ENCODE results near the gene UTP25. TPM values are rescaled to one million over a fixed set of nuclear protein-coding genes. Genes with fewer than 3 reads are reported as not detected.

The UTP25 gene
- total RNA-seq, 4 donors from 2014 or later, result 5.7 to 7.5 (median 6.8) TPM

GRCh38 chr1:209849388-209849787 is 21.6 kb downstream of the UTP25 start:
- H3K4me3 ChIP-seq, result no peak overlapping the region
- H3K36me3 ChIP-seq, result peaks cover 0 to 86% (median 11%) of the 10 kb centered on the region in 3 donors
- no peaks in the 10 kb centered on the region for H3K4me1 ChIP-seq
- H3K9me3 ChIP-seq, result no peaks in the 10 kb centered on the region
- no peaks in the 10 kb centered on the region for H3K27me3 ChIP-seq
- no peak for DNase-seq (ENCODE audit: low spot score in 2 of 2)
- H3K27ac ChIP-seq, result no peak overlapping the region
- 78 to 83% methylated on average over 5 of the region's 5 CpGs for WGBS, 2 donors
- TF ChIP-seq CTCF (IDR thresholded peaks at IDR 0.05), result no peak
- no peak for TF ChIP-seq POLR2A (IDR thresholded peaks at IDR 0.05)
- TF ChIP-seq EP300 (IDR thresholded peaks at IDR 0.05), result no peak

- WGBS, 2 donors, result 35 to 46% methylated on average over 6 of the region's 6 CpGs
- Histone ChIP-seq H3K36me3 (peaks cover 0 to 87% (median 11%) of the 10 kb centered on the region in 3 donors), H3K4me3 (no peak overlapping the region), H3K27ac (no peak overlapping the region), H3K4me1 (no peaks in the 10 kb centered on the region), H3K9me3 (no peaks in the 10 kb centered on the region), H3K27me3 (no peaks in the 10 kb centered on the region)
- no peak for DNase-seq (ENCODE audit: low spot score in 2 of 2)
- no peak for TF ChIP-seq EP300 (IDR thresholded peaks at IDR 0.05)
- peak in 4 of 5 experiments; percentile 31 to 62 (median 42) for TF ChIP-seq CTCF (IDR thresholded peaks at IDR 0.05)
- TF ChIP-seq POLR2A (IDR thresholded peaks at IDR 0.05), result no peak
Measured at GRCh38 chr1:209850342-209850979, 22.7 kb downstream of the UTP25 start.

- Histone ChIP-seq H3K4me3 (no peak overlapping the region), H3K36me3 (peaks cover 0 to 67% (median 11%) of the 10 kb centered on the region in 3 donors), H3K9me3 (no peaks in the 10 kb centered on the region), H3K27ac (no peak overlapping the region), H3K27me3 (no peaks in the 10 kb centered on the region), H3K4me1 (no peaks in the 10 kb centered on the region)
- TF ChIP-seq POLR2A (IDR thresholded peaks at IDR 0.05) (no peak), EP300 (IDR thresholded peaks at IDR 0.05) (no peak), CTCF (IDR thresholded peaks at IDR 0.05) (no peak)
- DNase-seq (ENCODE audit: low spot score in 2 of 2), result no peak
- whole genome bisulfite sequencing, 2 donors, result 83 to 85% methylated on average over 2 of the region's 2 CpGs
Measured at GRCh38 chr1:209853676-209854075, 25.9 kb downstream of the UTP25 start.

GRCh38 chr1:209854196-209854595 is 26.4 kb downstream of the UTP25 start:
- H3K4me3 ChIP-seq, result no peak overlapping the region
- no peak for DNase-seq (ENCODE audit: low spot score in 2 of 2)
- H3K27ac ChIP-seq, result no peak overlapping the region
- H3K27me3 ChIP-seq, result no peaks in the 10 kb centered on the region
- peaks cover 0 to 62% (median 11%) of the 10 kb centered on the region in 3 donors for H3K36me3 ChIP-seq
- no peak for TF ChIP-seq EP300 (IDR thresholded peaks at IDR 0.05)
- no peak for TF ChIP-seq CTCF (IDR thresholded peaks at IDR 0.05)
- no peak for TF ChIP-seq POLR2A (IDR thresholded peaks at IDR 0.05)
- no peaks in the 10 kb centered on the region for H3K4me1 ChIP-seq
- no peaks in the 10 kb centered on the region for H3K9me3 ChIP-seq
- 62 to 63% methylated on average over 3 of the region's 3 CpGs for WGBS, 2 donors

- DNase-seq (ENCODE audit: low spot score in 2 of 2), result no peak
- Histone ChIP-seq H3K36me3 (peaks cover 0 to 55% (median 11%) of the 10 kb centered on the region in 3 donors), H3K4me1 (no peaks in the 10 kb centered on the region), H3K27ac (no peak overlapping the region), H3K4me3 (no peak overlapping the region), H3K9me3 (no peaks in the 10 kb centered on the region), H3K27me3 (no peaks in the 10 kb centered on the region)
- 66 to 75% methylated on average over 8 of the region's 8 CpGs for WGBS, 2 donors
- TF ChIP-seq EP300 (IDR thresholded peaks at IDR 0.05), result no peak
- TF ChIP-seq POLR2A (IDR thresholded peaks at IDR 0.05), result no peak
- no peak for TF ChIP-seq CTCF (IDR thresholded peaks at IDR 0.05)
Measured at GRCh38 chr1:209855006-209855405, 27.2 kb downstream of the UTP25 start.

All from tibial nerve (tissue), 4 donors.